GM19463 (cell line): ENCODE data around the gene PDCD6IP.
A peak's percentile ranks its signal among the peaks of the same experiment; 100 is the strongest.
"Not testable (repeated sequence)": the region's sequence is repeated elsewhere in the genome, so short reads cannot be mapped to it uniquely, and the experiment has no call there.

Experiments used
- ATAC-seq: cut with Tn5 transposase; IDR thresholded peaks from one replicate; pipeline ENCODE4 v1.9.1; 2021; ENCODE audit warnings: mild to moderate bottlenecking, moderate library complexity; ENCODE audit not compliant: unreplicated experiment

PDCD6IP gene

DNA sequence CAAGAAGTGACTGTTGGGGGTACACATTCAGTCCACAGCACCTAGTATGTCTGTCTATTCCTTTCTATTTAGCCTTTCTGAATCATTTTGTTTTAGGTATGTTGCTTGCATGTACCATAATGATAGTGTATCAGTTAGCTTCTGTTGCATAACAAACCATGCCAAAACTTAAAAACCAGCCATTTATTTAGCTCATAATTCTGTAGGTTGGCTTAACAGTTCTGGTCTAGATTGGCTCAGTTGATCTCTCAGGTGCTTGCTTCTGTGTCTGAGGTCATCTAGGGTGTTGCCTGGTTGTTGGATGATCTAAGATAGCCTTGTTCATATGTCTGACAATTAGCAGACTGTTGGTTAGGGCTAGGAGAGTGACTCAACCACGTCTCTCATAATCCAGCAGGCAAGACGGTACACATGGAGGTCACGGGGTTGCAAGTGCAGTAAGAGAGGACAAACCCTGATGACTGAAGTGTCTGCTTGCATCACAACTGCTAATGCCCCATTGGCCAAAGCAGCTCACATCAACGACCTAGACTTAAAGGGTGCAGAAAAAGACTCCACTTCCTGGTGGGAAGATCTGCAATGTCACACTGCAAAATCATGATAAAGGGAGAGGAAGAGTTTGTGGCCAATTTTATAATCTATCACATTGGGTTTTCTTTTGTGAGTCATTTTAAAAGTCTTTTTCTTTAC, 6.8 kb upstream of the PDCD6IP start:
- ATAC-seq, result peak; percentile 47

DNA sequence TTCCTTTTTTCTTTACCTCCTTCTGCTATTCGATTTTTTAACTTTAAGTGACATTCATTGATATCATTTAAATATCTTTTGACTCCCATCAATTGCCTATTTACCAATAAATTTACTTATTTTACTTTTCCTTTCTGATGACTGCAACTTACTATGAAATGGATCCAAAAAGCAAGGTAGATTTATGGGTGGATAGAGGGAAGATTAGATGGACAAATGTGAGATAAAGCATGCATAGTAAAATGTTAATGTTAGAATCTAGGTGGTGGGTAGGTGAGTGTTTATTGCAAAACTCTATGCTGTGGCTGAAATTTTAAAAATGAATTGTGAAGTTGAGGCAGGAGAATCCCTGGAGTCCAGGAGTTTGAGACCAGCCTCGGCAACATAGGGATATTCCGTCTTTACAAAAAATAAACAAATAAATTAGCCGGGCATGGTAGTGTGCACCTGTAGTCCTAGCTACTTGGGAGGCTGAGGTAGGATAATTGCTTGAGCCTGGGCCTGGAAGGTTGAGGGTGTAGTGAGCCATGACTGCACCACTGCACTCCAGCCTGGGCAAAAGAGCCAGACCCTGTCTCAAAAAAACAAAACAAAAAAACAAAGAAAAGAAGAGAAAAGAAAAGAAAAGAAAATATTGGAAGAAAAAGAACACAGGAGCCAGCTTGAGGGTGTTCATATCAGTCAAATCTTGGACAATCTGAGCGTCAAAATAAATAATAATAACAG, 6.1 kb upstream of the PDCD6IP start:
- ATAC-seq, result no peak

- ATAC-seq, result no peak
These were observed 3.3 kb upstream of the PDCD6IP start for GRCh38 chr3:33795131-33795530.

GRCh38 chr3:33795856-33796536, 2.4 kb upstream of the PDCD6IP start:
- ATAC-seq, result no peak

- peak; percentile 36 for ATAC-seq
These were observed 365 bp upstream of the PDCD6IP start for GRCh38 chr3:33798113-33798417.

- ATAC-seq, result no peak
These were observed 747 bp downstream of the PDCD6IP start for GRCh38 chr3:33799202-33799551.

DNA sequence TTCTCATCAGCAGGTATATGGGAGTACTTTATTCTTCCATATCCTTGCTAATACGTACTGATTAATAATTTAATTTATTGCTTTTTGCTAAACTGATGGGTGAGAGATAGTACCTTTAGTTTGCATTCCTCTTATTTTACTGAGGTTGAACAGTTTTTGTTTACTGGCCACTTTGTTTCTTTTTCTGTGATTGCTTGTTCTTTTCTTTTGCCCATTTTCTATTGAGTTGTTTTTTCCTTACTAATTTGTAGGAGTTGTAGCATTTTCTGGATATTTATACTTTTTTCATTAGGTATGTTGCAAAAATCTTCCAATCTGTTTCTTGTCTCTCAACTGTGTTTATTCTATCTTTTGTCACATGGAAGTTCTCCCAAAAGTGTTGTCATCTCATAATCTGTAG, 4.8 kb downstream of the PDCD6IP start:
- no peak for ATAC-seq

- no peak for ATAC-seq
These were observed 5.6 kb downstream of the PDCD6IP start for GRCh38 chr3:33803894-33804526.

DNA sequence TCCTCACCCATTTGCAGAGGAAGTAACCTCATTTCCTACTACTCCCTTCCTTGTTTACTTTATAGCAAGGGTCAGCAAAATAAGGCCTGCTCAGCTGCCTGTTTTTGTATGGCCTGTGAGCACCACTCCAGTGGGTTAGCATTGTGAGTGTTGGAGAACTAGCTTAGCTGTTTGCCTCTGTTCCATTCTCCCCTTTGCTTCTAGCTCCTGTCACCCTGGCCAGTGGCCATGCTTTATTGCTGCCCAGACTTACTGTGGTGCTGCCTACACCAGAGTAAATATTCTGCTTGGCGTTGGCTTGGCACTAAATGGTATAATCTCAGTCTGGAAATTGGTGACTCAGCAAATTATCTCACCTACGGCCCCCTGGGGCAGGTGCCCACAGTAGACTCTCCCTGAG, 8.8 kb downstream of the PDCD6IP start:
- ATAC-seq, result no peak

DNA sequence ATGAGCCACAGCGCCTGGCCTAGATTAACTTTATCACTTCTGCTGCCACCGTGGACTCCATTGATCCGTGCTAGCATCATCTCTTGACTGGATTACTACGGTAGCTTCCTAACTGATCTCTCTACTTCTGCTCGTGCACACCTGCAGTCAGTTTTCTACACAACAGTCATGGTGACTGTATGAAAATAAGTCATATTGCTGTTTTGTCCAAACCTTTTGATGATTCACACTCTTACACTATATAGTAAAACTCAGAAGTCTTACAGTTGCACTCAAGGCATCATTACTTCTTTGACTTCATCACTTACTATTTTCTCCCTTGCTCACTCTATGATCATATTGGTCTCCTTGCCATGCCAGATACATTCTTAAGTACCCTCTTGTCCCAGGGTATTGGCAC, 10.1 kb downstream of the PDCD6IP start:
- ATAC-seq, result no peak

- ATAC-seq, result no peak
These were observed 12.1 kb downstream of the PDCD6IP start for GRCh38 chr3:33810545-33810944.

DNA sequence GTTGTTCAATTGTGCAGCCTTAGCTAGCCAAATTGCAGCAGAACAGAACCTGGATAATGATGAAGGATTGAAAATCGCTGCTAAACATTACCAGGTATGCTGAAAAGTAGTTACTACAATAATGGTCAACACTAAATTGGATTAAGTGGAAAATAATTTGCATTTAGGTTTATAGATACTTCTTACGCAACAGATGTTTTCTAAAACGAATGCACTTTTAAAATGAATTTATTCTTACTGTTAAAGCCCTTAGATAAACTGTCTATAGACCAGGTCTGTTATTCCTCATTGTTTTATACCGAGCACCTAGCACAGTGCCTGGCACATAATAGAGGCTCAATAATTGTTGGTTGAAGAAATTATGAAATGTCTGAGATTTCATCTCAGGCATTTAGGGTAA, 23.6 kb downstream of the PDCD6IP start:
- no peak for ATAC-seq

- ATAC-seq, result no peak
These were observed 25.4 kb downstream of the PDCD6IP start for GRCh38 chr3:33823821-33824220.

DNA sequence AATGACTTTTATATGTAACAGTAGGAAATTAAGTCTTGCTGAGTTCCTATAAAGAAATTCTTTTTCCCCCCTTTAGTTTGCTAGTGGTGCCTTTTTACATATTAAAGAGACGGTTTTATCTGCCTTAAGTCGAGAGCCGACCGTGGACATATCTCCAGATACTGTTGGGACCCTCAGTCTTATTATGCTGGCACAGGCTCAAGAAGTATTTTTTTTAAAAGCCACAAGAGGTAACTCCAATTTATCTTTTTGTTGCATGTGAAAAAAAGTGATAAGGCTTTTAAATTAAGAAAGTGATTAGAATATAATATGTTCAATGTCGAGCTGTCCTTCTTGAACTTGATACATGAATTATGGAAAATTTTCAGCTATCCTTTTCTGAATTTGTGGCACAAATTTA, 26.7 kb downstream of the PDCD6IP start:
- no peak for ATAC-seq

- ATAC-seq, result no peak
These were observed 27.8 kb downstream of the PDCD6IP start for GRCh38 chr3:33826206-33826605.

DNA sequence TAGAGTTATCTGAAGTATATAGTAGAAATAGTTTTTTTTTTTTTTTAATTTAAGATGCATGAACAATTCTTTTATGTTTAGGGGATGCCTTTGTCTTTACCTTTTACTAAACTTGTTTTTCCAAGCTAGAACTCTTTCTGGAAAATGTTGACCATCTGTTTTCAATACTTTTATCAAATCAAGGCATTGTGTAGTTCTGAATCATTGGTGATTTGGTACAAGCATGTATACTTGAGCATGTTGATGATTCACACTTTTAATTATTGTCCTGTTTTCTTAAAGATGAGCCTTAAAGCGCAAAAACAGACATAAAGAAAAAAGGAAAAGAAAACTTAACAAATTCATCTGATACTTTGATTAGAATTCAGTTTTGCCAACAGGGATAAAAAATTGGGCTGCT, 28.3 kb downstream of the PDCD6IP start:
- no peak for ATAC-seq

GRCh38 chr3:33829720-33830119, 31.3 kb downstream of the PDCD6IP start:
- ATAC-seq, result no peak

GRCh38 chr3:33831053-33831452, 32.6 kb downstream of the PDCD6IP start:
- no peak for ATAC-seq

DNA sequence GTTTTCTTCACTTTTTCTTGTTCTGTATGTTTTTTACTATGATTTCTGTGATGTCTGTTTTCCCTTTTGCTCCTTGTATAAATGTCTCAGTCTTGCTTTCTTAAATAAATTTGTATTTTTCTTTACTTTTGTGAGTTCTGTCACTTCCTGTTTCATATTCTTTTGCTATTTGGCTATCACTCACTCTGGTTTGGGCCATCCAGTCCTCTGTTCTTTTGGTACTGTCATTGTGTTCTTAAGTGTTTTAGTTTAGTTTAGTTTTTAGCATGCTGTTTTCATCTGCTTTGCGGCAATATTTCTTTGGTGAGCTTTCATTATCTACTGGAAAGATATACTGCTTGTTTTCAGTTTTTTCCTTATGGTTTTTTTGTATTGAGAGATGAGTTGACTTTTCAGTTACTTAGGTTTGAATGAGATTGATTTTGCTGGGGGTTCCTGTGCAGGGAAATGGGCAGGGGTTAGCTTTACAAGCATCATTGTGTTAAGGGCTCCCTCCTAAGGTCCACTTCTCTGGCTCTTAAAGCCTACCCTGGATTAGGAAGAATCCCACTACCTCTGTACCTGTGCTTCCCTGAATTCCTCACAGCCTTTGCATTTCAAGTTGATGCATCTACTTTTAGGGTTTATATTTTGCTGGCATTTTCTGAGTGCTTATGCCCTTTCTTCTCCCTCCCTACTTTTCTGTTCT, 35.1 kb downstream of the PDCD6IP start:
- ATAC-seq, result no peak

DNA sequence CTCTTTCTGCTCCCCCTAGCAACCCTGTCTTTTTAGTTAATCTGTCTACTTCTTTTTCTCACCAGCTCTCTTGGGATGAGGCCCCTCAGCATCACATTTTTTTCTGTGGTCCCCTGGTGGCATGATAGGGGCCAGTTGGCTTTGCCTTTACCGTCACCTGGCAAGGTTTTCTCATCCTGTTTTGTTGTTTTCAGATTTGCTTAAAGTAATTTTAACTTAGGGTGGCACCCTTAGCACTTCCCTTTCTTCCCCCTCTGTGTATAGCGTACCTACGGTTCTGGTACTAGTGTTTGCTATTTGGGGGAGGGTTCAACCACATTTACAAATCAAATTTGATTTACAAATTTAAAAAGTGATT, 35.6 kb downstream of the PDCD6IP start:
- ATAC-seq, result no peak

GRCh38 chr3:33837182-33837581, 38.8 kb downstream of the PDCD6IP start:
- ATAC-seq, result not testable (repeated sequence)
